Measurements from ENCODE around the gene RPUSD4.
A peak's percentile ranks its signal among the peaks of the same experiment; 100 is the strongest.

The RPUSD4 gene

GRCh38 chr11:126210871-126211235, 597 bp downstream of the RPUSD4 start:
- DNase-seq, result no peak

- no peak for DNase-seq
Observed at GRCh38 chr11:126207896-126208295, 3.6 kb downstream of the RPUSD4 start.

GRCh38 chr11:126205359-126205758, 6.1 kb downstream of the RPUSD4 start:
- no peak for DNase-seq

GRCh38 chr11:126202646-126203359, 8.6 kb downstream of the RPUSD4 start:
- DNase-seq, result no peak

- DNase-seq, result no peak
Observed at GRCh38 chr11:126198648-126199047, 12.8 kb downstream of the RPUSD4 start.

- DNase-seq, result peak in 1 of 2 experiments; percentile 12
Observed at GRCh38 chr11:126197277-126197939, 14.0 kb downstream of the RPUSD4 start.

GRCh38 chr11:126195119-126195518, 16.3 kb downstream of the RPUSD4 start:
- no peak for DNase-seq

- peak in 1 of 2 experiments; percentile 49 for DNase-seq
Observed at GRCh38 chr11:126194121-126194543, 17.3 kb downstream of the RPUSD4 start.

- no peak for DNase-seq
Observed at GRCh38 chr11:126193038-126193478, 18.4 kb downstream of the RPUSD4 start.

GRCh38 chr11:126192361-126192760, 19.1 kb downstream of the RPUSD4 start:
- no peak for DNase-seq

- no peak for DNase-seq
Observed at GRCh38 chr11:126191379-126192073, 19.9 kb downstream of the RPUSD4 start.

- no peak for DNase-seq
Observed at GRCh38 chr11:126190792-126191191, 20.7 kb downstream of the RPUSD4 start.

GRCh38 chr11:126189109-126189929, 22.1 kb downstream of the RPUSD4 start:
- no peak for DNase-seq

- DNase-seq, result no peak
Observed at GRCh38 chr11:126188332-126189108, 22.9 kb downstream of the RPUSD4 start.

GRCh38 chr11:126186708-126187529, 24.5 kb downstream of the RPUSD4 start:
- DNase-seq, result peak; percentile 7 to 39

GRCh38 chr11:126186025-126186698, 25.3 kb downstream of the RPUSD4 start:
- DNase-seq, result no peak

GRCh38 chr11:126185259-126186024, 26.0 kb downstream of the RPUSD4 start:
- no peak for DNase-seq

GRCh38 chr11:126182787-126183445, 28.5 kb downstream of the RPUSD4 start:
- DNase-seq, result no peak
